GM06990 (cell line): ENCODE measurements around the gene LGR5.

Experiments
- DNase-seq: peaks from one replicate; pipeline ENCODE4 v3.0.0-alpha.2; 2011; ENCODE audit not compliant: insufficient read length; ENCODE audit errors: extremely low read depth
- H3K27me3 ChIP-seq: replicated peaks from 2 replicates; pipeline ENCODE4 v1.6.0; 2011; ENCODE audit warnings: low read length; ENCODE audit not compliant: control insufficient read depth, insufficient read depth
- H3K36me3 ChIP-seq: 2 replicates; pipeline ENCODE4 v1.5.1; 2011; ENCODE audit warnings: low read length; ENCODE audit not compliant: control insufficient read depth, insufficient read depth
- H3K4me3 ChIP-seq: replicated peaks from 2 replicates; pipeline ENCODE4 v1.5.1; 2011; ENCODE audit warnings: low read depth, mild to moderate bottlenecking, control low read depth, low read length
- CTCF ChIP-seq: IDR thresholded peaks from 2 replicates; pipeline ENCODE4 v1.5.1; 2011; ENCODE audit warnings: low read length, control low read depth, mild to moderate bottlenecking, inconsistent platforms; ENCODE audit not compliant: insufficient read depth, poor library complexity, severe bottlenecking

Gene LGR5

GRCh38 chr12:71556875-71557274 lies 117.3 kb downstream of the LGR5 start:
- TF ChIP-seq CTCF, result no peak
- Histone ChIP-seq H3K4me3 (no peak overlapping the region), H3K36me3 (no peaks in the 10 kb centered on the region), H3K27me3 (no peaks in the 10 kb centered on the region)
- DNase-seq, result no peak

GRCh38 chr12:71558445-71558844 lies 118.8 kb downstream of the LGR5 start:
- no peak for DNase-seq
- Histone ChIP-seq H3K4me3 (no peak overlapping the region), H3K27me3 (no peaks in the 10 kb centered on the region), H3K36me3 (no peaks in the 10 kb centered on the region)
- no peak for TF ChIP-seq CTCF

- Histone ChIP-seq H3K4me3 (no peak overlapping the region), H3K27me3 (no peaks in the 10 kb centered on the region), H3K36me3 (no peaks in the 10 kb centered on the region)
- no peak for TF ChIP-seq CTCF
- no peak for DNase-seq
These were observed 123.3 kb downstream of the LGR5 start for GRCh38 chr12:71562676-71563595.

GRCh38 chr12:71565535-71565934 lies 125.9 kb downstream of the LGR5 start:
- Histone ChIP-seq H3K4me3 (no peak overlapping the region), H3K27me3 (no peaks in the 10 kb centered on the region; the same call in 1 of the 2 replicates), H3K36me3 (no peaks in the 10 kb centered on the region)
- DNase-seq, result no peak
- no peak for TF ChIP-seq CTCF

GRCh38 chr12:71566655-71567054 lies 127.1 kb downstream of the LGR5 start:
- no peak for TF ChIP-seq CTCF
- Histone ChIP-seq H3K4me3 (no peak overlapping the region), H3K27me3 (no peaks in the 10 kb centered on the region; the same call in 1 of the 2 replicates), H3K36me3 (no peaks in the 10 kb centered on the region)
- DNase-seq, result no peak
